PC-3 (cell line): ENCODE measurements around the gene TTYH2. TPM values are rescaled to one million over a fixed set of nuclear protein-coding genes. Genes with fewer than 3 reads are reported as not detected.

Experiments used
- ATAC-seq: fragments of 200-7000 bp; cut with Tn5 transposase; 2 replicates; pipeline ENCODE4 v1.9.1; 2020; ENCODE audit warnings: mild to moderate bottlenecking, moderate library complexity
- BruUV-seq: library from RNA; stranded (reverse); fragments of 400-500 nt; replicated peaks from 2 replicates; lab custom pipeline; 2021; lab: Mats Ljungman, UMichigan
- CTCF ChIA-PET: fragments of 300-600 bp; sonication (Branson Sonifier 250); formaldehyde crosslinking; loops from one replicate; lab custom pipeline; 2022; ENCODE audit warnings: antibody characterized with exemption; lab: Charles Lee
- POLR2A ChIA-PET: fragments of 300-600 bp; sonication (Branson Sonifier 250); formaldehyde crosslinking; loops from one replicate; lab custom pipeline; 2022; ENCODE audit warnings: antibody characterized with exemption; ENCODE audit not compliant: unreplicated experiment; lab: Charles Lee
- DNase-seq: peaks from one replicate; pipeline ENCODE4 v3.0.0-alpha.2; 2015
- H2AFZ ChIP-seq: fragments of 300-600 bp; sonication (generic); 2 replicates; pipeline ENCODE4 v1.6.0; 2016; ENCODE audit warnings: antibody characterized with exemption, low read length
- H3F3A ChIP-seq: fragments of 300-600 bp; sonication (generic); one replicate; pipeline ENCODE4 v1.6.0; 2017; ENCODE audit warnings: antibody characterized with exemption, low read length, control low read depth, mild to moderate bottlenecking; ENCODE audit not compliant: unreplicated experiment
- H3K27ac ChIP-seq: fragments of 300-600 bp; sonication (generic); 2 replicates; pipeline ENCODE4 v1.5.1; 2016; ENCODE audit warnings: mild to moderate bottlenecking, low read length
- H3K27me3 ChIP-seq: fragments of 300-600 bp; sonication (generic); 2 replicates; pipeline ENCODE4 v1.6.1; 2016; ENCODE audit warnings: low read length, mixed read lengths
- H3K36me3 ChIP-seq: fragments of 300-600 bp; sonication (generic); 2 replicates; pipeline ENCODE4 v1.6.1; 2016; ENCODE audit warnings: low read depth, mixed run types, low read length, mixed read lengths
- H3K4me1 ChIP-seq: fragments of 300-600 bp; sonication (generic); 2 replicates; pipeline ENCODE4 v1.5.1; 2016; ENCODE audit warnings: low read length; ENCODE audit not compliant: insufficient read depth
- H3K4me2 ChIP-seq: fragments of 300-600 bp; sonication (generic); 2 replicates; pipeline ENCODE4 v1.6.0; 2016; ENCODE audit warnings: low read length
- H3K4me3 ChIP-seq: fragments of 300-600 bp; sonication (generic); 2 replicates; pipeline ENCODE4 v1.5.1; 2016; ENCODE audit warnings: mild to moderate bottlenecking, low read length, mixed read lengths
- H3K79me2 ChIP-seq: fragments of 300-600 bp; sonication (generic); 2 replicates; pipeline ENCODE4 v1.6.1; 2017; ENCODE audit warnings: low read length, mixed read lengths
- H3K9ac ChIP-seq: fragments of 300-600 bp; sonication (generic); 2 replicates; pipeline ENCODE4 v1.6.0; 2016; ENCODE audit warnings: mild to moderate bottlenecking, low read length
- H3K9me2 ChIP-seq: fragments of 300-600 bp; sonication (generic); replicated peaks from 2 replicates; pipeline ENCODE4 v1.6.1; 2016; ENCODE audit warnings: mixed run types, low read length, mixed read lengths
- H3K9me3 ChIP-seq: fragments of 300-600 bp; sonication (generic); 2 replicates; pipeline ENCODE4 v1.6.1; 2016; ENCODE audit warnings: low read length, mixed read lengths
- H4K20me1 ChIP-seq: fragments of 300-600 bp; sonication (generic); 2 replicates; pipeline ENCODE4 v1.6.1; 2016; ENCODE audit warnings: low read length, mixed read lengths
- EZH2 ChIP-seq: fragments of 300-600 bp; sonication (generic); IDR thresholded peaks from one replicate; pipeline ENCODE4 v1.6.1; 2017; ENCODE audit warnings: antibody characterized with exemption, mild to moderate bottlenecking, low read length; ENCODE audit not compliant: unreplicated experiment
- EZH2phosphoT487 ChIP-seq: fragments of 300-600 bp; sonication (generic); IDR thresholded peaks from 2 replicates; pipeline ENCODE4 v1.6.1; 2018; ENCODE audit warnings: mild to moderate bottlenecking, antibody characterized with exemption, low read length, borderline replicate concordance
- intact Hi-C: fragments of 100-400 bp; cut with micrococcal nuclease; formaldehyde crosslinking; loops from 2 replicates; pipeline ENCODE4 v1.9.0; 2023
- total RNA-seq: library from RNA; depleted of rRNA; stranded (reverse); fragments of >200 nt; gene quantifications from 2 replicates; pipeline ENCODE4 v1.2.3, GENCODE V29; 2014
- TF ChIP-seq, protein P1 (sequence below): fragments of 300-600 bp; sonication (generic); conservative IDR thresholded peaks from 2 replicates; pipeline ENCODE4 v1.5.1; 2017; ENCODE audit warnings: antibody characterized with exemption, low read depth, mild to moderate bottlenecking, low read length

Gene TTYH2
- total RNA-seq, 1 experiment from 2014 or later: 17.6 TPM

DNA sequence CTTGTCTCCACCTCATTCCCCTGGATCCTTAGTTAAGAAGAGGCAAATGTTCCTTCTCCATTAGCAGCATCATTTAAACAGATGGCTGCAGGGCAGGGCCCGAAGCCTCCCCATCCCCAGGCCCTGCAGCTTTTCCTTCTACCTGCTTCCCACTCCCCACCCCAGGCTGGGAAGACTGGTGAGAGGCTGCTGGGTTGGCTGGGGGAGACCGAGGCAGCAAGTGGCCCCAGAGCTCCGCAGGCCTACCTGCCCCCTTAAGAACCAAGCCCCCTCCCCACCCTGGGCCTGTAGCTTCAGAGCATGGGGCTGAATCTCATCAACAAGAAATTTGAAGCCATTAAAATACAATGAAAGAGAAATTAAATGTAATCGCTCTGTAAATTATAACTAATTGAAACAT is 32.0 kb upstream of the TTYH2 start:
- Histone ChIP-seq H3K27me3 (peaks cover 60% of the 10 kb centered on the region), H3K27ac (no peak overlapping the region), H3K36me3 (no peaks in the 10 kb centered on the region), H3K79me2 (no peaks in the 10 kb centered on the region), H2AFZ (no peak overlapping the region), H3K4me1 (0 out of 2 replicates have a peak, but pooled peaks cover 8% of the 10 kb centered on the region), H3F3A (no peaks in the 10 kb centered on the region), H3K9ac (no peak overlapping the region), H3K4me2 (no peak overlapping the region), H3K9me3 (no peaks in the 10 kb centered on the region), H3K4me3 (no peak overlapping the region), H4K20me1 (no peaks in the 10 kb centered on the region), H3K9me2 (no peaks in the 10 kb centered on the region)
- ChIA-PET POLR2A (interaction anchor here (0.6 kb wide), 1 partner anchor 419 kb away, joined by 7 read pairs; no protein-coding TSS in a partner anchor), CTCF (interaction anchor here (0.6 kb wide), 1 partner anchor 64 kb away, joined by 4 read pairs; no protein-coding TSS in a partner anchor)
- BruUV-seq: no TSS peak
- DNase-seq (no peak), ATAC-seq (no peak)
- intact Hi-C loops: no loop called here
- TF ChIP-seq EZH2: no peak
- no peak for TF ChIP-seq EZH2phosphoT487
- TF ChIP-seq, protein P1, sequence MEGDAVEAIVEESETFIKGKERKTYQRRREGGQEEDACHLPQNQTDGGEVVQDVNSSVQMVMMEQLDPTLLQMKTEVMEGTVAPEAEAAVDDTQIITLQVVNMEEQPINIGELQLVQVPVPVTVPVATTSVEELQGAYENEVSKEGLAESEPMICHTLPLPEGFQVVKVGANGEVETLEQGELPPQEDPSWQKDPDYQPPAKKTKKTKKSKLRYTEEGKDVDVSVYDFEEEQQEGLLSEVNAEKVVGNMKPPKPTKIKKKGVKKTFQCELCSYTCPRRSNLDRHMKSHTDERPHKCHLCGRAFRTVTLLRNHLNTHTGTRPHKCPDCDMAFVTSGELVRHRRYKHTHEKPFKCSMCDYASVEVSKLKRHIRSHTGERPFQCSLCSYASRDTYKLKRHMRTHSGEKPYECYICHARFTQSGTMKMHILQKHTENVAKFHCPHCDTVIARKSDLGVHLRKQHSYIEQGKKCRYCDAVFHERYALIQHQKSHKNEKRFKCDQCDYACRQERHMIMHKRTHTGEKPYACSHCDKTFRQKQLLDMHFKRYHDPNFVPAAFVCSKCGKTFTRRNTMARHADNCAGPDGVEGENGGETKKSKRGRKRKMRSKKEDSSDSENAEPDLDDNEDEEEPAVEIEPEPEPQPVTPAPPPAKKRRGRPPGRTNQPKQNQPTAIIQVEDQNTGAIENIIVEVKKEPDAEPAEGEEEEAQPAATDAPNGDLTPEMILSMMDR: no peak

DNA sequence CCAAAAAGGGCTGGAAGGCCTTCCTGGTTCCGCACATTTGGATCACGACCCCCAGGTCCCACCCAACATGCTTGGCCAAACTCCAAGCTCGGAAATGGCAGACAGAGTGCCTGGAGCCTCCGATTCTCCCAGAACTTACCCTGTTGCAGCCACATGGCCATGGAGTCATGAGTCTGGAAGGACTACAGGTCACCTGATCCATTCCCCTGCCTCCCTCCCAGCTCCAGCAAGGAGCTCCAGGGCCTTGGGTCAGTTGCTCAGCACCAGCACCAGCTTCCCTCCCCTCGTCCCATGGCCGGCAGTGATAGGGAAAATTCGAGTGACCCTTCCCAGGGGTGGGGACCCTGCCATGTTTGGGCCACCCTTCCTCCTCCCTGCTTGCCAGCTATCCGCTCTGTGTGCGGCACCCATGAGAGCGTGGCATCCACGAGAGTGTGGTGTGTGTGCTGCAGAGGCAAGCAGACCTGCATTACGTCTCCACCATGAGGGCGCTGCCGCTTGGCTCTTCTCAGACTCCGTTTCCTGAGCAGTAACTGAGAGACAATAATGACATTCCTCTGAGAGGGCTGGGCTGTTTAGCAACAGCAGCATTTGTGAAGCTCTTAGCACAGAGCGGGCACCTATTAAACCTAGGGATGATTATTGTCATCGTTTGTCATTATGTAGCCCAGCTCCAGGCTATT is 31.2 kb upstream of the TTYH2 start:
- no peaks in the 10 kb centered on the region for H3K36me3 ChIP-seq
- CTCF ChIA-PET: interaction anchor here (0.9 kb wide), 1 partner anchor 17 kb away, joined by 4 read pairs; no protein-coding TSS in a partner anchor
- H3K27me3 ChIP-seq: peaks cover 62% of the 10 kb centered on the region

DNA sequence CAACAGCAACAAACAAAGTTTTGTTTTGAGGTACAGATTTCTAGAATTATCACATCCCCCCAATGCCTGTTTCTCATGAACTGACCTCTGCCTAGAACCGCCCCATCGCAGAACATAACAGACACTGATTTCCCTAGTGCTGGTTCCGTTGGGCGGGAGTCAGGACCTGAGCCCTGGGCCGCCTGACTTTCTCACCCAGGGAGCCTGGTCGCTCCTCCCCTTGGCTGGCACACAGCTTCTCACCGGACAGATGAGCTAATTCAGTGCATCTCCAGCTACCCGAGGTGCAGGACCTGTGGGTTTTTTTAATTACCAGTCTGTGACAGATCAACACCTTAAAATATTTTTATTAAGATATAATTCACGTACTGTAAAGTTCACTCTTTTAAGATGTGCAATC is 30.0 kb upstream of the TTYH2 start:
- Histone ChIP-seq H3K27ac (no peak overlapping the region), H3F3A (no peaks in the 10 kb centered on the region), H4K20me1 (no peaks in the 10 kb centered on the region), H3K9ac (no peak overlapping the region), H3K9me2 (no peaks in the 10 kb centered on the region), H3K4me1 (no peaks in the 10 kb centered on the region), H3K4me3 (no peak overlapping the region), H3K79me2 (no peaks in the 10 kb centered on the region), H3K36me3 (no peaks in the 10 kb centered on the region), H3K4me2 (no peak overlapping the region), H3K27me3 (peaks cover 64% of the 10 kb centered on the region), H3K9me3 (no peaks in the 10 kb centered on the region), H2AFZ (no peak overlapping the region)
- TF ChIP-seq, protein P1: no peak
- no peak for TF ChIP-seq EZH2phosphoT487
- no TSS peak for BruUV-seq
- no peak for DNase-seq
- no peak for ATAC-seq
- ChIA-PET POLR2A (no interaction called here), CTCF (interaction anchor here (0.5 kb wide), 1 partner anchor 25 kb away, joined by 3 read pairs; no protein-coding TSS in a partner anchor)
- intact Hi-C loops: no loop called here

More for the DNA sequence above, 31.2 kb upstream of the TTYH2 start:
- Histone ChIP-seq H3K9ac (no peak overlapping the region), H2AFZ (no peak overlapping the region), H3K27ac (no peak overlapping the region), H3K4me3 (no peak overlapping the region), H4K20me1 (no peaks in the 10 kb centered on the region), H3K9me3 (no peaks in the 10 kb centered on the region), H3K9me2 (no peaks in the 10 kb centered on the region), H3K4me2 (no peak overlapping the region), H3F3A (no peaks in the 10 kb centered on the region), H3K4me1 (0 out of 2 replicates have a peak, but pooled peaks cover 4% of the 10 kb centered on the region), H3K79me2 (no peaks in the 10 kb centered on the region)
- no TSS peak for BruUV-seq
- intact Hi-C loops: no loop called here
- no peak for TF ChIP-seq EZH2phosphoT487
- POLR2A ChIA-PET: interaction anchor here (0.6 kb wide), 1 partner anchor 418 kb away, joined by 7 read pairs; no protein-coding TSS in a partner anchor
- no peak for ATAC-seq
- no peak for DNase-seq
